Fibroblast of mammary gland (primary cell): ENCODE results near the gene PFDN4.
"Not testable (repeated sequence)": the region's sequence is repeated elsewhere in the genome, so short reads cannot be mapped to it uniquely, and the experiment has no call there.

Experiments used
- DNase-seq: peaks from one replicate; pipeline ENCODE4 v3.0.0-alpha.2; 2010; ENCODE audit warnings: low read depth
- H3K4me3 ChIP-seq: 2 replicates; pipeline ENCODE4 v1.5.1; 2011; ENCODE audit warnings: low read depth, mild to moderate bottlenecking, low read length, moderate library complexity; ENCODE audit not compliant: control insufficient read depth
- CTCF ChIP-seq: conservative IDR thresholded peaks from 2 replicates; pipeline ENCODE4 v1.5.1; 2011; ENCODE audit warnings: low read depth, low read length, inconsistent platforms; ENCODE audit not compliant: control insufficient read depth, insufficient read depth

The PFDN4 gene

GRCh38 chr20:54223285-54223684 is 15.4 kb downstream of the PFDN4 start:
- H3K4me3 ChIP-seq = no peak overlapping the region
- DNase-seq = no peak
- TF ChIP-seq CTCF = no peak

GRCh38 chr20:54223751-54224150 is 15.9 kb downstream of the PFDN4 start:
- TF ChIP-seq CTCF = no peak
- no peak overlapping the region for H3K4me3 ChIP-seq
- DNase-seq = no peak

- DNase-seq, H3K4me3 ChIP-seq: not testable (repeated sequence)
These were observed 16.8 kb downstream of the PFDN4 start for GRCh38 chr20:54224642-54225041.

- no peak for TF ChIP-seq CTCF
- no peak overlapping the region for H3K4me3 ChIP-seq
These were observed 19.4 kb downstream of the PFDN4 start for GRCh38 chr20:54227241-54227640.

GRCh38 chr20:54227751-54228150 is 19.9 kb downstream of the PFDN4 start:
- DNase-seq = no peak
- no peak for TF ChIP-seq CTCF
- no peak overlapping the region for H3K4me3 ChIP-seq

More at GRCh38 chr20:54227241-54227640, 19.4 kb downstream of the PFDN4 start:
- DNase-seq = no peak

- no peak for TF ChIP-seq CTCF
- no peak overlapping the region for H3K4me3 ChIP-seq
- no peak for DNase-seq
These were observed 21.0 kb downstream of the PFDN4 start for GRCh38 chr20:54228841-54229240.

GRCh38 chr20:54229566-54230160 is 21.8 kb downstream of the PFDN4 start:
- no peak for TF ChIP-seq CTCF
- no peak for DNase-seq
- H3K4me3 ChIP-seq = no peak overlapping the region
